Measurements from ENCODE around the gene ACRBP.

Gene ACRBP

DNA sequence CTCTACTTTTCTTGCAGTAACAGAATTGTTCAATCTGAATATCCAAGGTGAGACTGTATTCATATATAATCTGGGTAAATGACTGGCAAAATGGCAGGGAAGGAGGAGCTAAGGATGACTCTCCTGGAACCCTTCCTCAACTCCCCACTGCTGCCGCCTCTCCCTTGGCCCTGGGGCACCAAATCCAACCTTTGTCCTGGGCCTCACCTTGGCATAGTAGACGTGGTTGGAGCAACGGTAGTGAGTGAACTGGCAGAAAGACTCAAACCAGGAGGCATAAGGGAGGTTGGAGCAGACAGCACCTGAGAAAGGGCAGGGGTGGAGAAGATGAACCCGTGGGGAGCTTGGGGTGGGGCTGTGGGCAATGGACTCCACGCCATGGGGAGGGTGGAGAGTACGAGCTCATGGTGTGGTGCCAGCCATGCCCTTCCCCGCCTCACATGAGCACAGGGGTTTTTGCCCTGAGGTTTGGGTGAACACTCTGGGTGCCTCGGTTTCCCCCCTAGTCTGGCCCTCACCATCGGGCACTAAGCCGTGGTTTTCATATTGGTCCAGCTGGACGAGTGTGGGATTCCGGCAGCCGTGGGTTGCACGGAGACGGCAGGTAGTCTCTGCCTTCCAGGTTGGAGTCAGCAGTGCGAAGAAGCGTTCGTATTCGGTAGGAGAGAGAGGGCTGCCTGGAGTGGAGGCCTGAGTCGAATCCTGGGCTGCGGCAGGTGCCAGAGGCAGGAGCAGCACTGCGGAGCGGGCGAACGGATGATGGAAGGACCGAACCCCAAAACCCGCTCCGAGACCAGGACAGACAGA lies 753 bp downstream of the ACRBP start:
- DNase-seq (ENCODE audit: low spot score): peak; percentile 50

DNA sequence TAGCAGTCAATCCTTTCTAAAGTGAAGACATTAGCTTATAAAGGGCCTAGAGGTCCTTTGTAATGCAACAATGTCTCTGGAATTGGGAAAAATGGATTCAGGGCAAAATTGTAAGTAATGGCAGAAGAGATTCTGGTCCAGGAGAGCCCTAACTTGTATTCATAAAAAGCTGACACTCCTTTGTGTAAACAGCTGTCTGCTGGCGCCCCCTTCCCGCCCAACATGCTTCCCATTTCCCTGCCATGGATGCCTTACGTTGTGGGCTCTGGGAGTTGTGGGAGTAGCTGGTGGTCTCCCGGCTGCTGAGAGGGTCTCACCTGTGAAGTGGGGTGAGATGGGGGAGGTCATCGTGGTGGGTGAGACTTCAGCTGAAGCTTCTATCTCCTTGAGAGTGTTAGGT lies 2.3 kb downstream of the ACRBP start:
- no peak for DNase-seq (ENCODE audit: low spot score)

- no peak for DNase-seq (ENCODE audit: low spot score)
These were observed 3.0 kb downstream of the ACRBP start for GRCh38 chr12:6644257-6644596.

GRCh38 chr12:6643569-6644256 lies 3.5 kb downstream of the ACRBP start:
- DNase-seq (ENCODE audit: low spot score): no peak

GRCh38 chr12:6641131-6641530 lies 6.1 kb downstream of the ACRBP start:
- DNase-seq (ENCODE audit: low spot score): no peak

GRCh38 chr12:6640497-6640896 lies 6.7 kb downstream of the ACRBP start:
- DNase-seq (ENCODE audit: low spot score): no peak

GRCh38 chr12:6639151-6639801 lies 8.0 kb downstream of the ACRBP start:
- no peak for DNase-seq (ENCODE audit: low spot score)

GRCh38 chr12:6638305-6638704 lies 8.9 kb downstream of the ACRBP start:
- no peak for DNase-seq (ENCODE audit: low spot score)

GRCh38 chr12:6635856-6636531 lies 11.2 kb downstream of the ACRBP start, which contains the start of gene LPAR5:
Gene LPAR5 (minus strand): TSS chr12:6635959. CDS start chr12:6621248, 14,711 bp downstream.
- DNase-seq (ENCODE audit: low spot score): no peak

DNA sequence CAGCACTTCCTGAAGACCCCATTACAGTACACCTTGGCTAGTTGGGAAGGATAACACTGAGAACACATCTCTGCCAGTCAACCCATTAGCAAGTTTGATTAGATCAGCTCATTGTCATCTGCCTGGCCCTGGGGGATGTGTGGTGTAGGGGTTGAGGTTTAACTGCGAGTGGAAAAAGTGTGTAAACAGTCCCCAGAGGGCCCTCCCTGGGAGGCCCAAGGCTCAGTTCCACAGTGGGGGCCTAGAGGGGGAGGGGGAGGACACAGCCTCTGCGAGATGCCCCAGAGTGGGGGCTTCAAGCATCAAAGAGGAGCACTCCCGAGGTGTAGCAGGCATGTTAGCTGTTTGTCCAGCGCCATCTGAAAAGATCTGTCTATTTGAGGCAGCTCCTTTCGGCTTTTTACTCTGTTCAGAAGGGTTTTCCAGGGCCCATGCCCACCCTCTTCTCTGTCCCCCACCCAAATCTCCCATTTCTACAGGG lies 11.8 kb downstream of the ACRBP start:
- DNase-seq (ENCODE audit: low spot score): no peak

DNA sequence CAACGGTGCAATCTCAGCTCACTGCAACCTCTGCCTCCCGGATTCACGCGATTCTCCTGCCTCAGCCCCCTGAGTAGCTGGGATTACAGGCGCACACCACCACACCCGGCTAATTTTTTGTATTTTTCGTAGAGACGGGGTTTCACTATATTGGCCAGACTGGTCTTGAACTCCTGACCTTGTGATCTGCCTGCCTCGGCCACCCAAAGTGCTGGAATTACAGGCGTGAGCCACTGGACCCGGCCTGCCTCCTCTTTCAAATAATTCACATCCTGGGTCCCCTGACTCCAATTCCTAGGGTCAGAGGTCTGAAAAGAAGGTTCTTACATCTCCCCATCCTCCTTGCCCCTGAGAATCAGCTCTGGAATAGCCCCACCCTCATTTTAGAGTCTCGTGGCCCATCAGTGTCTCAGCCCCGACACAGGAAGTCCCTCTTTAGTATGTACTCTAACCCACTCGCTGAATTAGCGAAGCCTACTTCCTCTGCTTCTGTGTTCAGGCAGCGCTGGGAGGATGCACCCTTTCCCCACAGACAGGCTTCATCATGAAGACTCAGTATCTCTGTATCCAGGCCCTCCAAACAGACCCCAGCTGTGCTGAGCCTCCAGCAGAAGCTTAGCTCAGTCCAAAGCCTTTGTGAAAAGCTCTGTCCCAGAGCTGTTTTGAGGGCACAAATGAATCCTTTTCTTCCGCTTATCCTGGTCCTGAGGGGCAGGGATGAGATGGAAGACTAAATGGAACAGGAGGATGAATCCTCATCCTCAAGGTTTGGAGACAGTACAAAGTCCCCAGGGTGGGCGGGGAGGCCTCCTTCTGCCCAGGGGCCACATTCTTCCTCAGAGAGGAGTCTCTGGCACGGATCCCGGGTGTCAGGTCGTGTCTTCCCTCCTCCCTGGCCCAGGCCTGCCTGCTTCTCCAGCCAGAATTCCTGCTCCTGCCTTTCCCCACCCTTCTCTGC lies 14.9 kb downstream of the ACRBP start:
- peak; percentile 50 for DNase-seq (ENCODE audit: low spot score)

DNA sequence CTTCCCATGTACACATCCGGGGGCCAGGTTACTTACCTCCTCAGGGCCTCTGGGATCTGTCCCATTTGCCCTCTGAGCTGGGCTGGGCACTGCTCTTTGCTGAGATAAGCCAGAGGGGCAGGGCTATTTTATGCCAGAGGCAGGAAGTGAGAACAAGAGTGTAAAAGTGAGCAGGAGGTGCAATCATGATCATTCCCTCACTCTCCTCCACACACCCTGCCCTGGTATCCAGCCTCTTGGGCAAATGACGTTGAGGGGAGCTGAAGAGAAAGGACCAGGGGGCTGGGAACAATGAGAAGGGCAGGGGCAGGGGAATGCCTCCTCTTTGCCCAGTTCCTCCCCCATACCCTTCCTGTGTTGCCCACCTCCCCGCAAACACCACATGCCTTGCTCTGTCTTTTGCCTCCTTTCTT lies 15.7 kb downstream of the ACRBP start:
- no peak for DNase-seq (ENCODE audit: low spot score)

GRCh38 chr12:6630736-6631135 lies 16.5 kb downstream of the ACRBP start:
- peak; percentile 70 for DNase-seq (ENCODE audit: low spot score)

- DNase-seq (ENCODE audit: low spot score): no peak
These were observed 19.6 kb downstream of the ACRBP start for GRCh38 chr12:6627616-6628015.

DNA sequence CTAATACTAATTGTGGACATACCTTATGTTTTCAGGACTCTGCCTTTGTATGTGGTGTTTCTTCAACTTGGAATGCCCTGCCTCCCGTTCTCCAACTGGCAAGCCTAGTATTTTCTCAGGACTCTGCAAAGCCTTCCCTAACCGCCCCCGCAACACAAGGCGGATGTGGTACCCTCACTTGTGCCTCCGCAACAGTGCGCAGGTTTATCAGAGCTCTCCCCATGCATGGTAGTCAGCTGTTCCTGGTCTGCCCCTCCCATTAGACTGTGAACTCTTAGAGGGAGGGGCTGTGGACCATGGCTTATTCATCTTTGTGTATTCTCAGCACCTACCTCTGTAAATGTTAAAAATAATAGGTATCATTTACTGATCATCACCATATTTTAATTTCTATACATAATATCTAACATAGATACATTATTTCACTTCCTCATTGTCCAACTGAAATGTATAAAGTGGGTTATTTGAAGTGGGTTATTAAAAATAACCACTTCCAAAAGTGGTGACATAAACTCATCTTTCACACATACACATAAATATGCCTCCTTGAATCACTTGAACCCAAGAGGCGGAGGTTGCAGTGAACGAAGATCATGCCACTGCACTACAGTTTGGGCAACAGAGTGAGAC lies 20.5 kb downstream of the ACRBP start:
- DNase-seq (ENCODE audit: low spot score): no peak

DNA sequence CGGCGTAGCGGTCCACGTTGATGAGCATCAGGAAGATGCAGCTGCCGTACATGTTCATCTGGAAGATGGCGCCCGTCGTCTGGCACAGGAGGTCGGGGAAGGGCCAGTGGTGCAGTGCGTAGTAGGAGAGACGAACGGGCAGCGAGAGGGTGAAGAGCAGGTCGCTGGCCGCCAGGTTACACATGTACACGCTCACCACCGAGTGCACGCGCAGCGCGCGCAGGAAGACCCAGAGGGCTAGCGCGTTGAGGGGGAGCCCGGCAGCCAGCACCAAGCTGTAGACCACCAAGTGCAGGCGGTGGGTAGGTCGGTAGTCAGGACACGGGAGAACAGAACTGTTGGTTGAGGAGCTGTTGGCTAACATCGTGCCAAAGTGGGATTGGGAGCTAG lies 26.4 kb downstream of the ACRBP start:
- DNase-seq (ENCODE audit: low spot score): no peak

DNA sequence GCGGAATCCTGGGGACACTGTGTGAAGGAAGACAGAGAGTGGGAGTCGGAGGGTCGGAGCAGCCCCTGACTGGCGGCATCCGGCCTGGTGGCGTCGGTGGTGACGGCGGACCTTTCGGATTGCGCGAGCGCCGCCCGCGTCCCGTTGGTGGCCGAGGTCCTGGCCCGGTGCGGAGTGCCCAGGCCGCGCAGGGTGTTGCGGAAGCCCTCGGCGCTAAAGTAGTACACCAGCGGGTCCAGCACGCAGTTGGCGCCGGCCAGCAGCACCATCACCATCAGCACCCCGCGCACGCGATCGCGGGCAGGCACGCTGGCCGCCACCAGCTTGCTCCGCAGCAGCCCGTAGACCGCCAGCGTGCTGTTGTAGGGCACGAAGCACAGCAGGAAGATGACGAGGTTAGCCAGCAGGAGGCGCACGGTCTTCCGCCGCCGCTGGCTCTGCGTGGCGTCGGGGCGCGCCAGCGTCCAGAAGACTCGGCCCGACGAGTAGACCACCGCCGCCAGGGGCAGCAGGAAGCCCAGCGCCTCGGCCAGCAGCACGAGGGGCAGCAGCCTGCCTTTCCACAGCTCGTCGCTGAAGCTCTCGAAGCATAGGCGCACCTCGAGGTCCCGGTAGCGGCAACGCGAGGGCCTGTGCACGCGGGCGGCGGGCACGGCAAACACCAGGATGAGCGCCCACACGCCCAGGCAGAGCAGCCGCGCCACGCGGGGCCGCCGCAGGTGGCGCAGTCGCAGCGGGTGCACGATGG lies 26.9 kb downstream of the ACRBP start:
- DNase-seq (ENCODE audit: low spot score): no peak

DNA sequence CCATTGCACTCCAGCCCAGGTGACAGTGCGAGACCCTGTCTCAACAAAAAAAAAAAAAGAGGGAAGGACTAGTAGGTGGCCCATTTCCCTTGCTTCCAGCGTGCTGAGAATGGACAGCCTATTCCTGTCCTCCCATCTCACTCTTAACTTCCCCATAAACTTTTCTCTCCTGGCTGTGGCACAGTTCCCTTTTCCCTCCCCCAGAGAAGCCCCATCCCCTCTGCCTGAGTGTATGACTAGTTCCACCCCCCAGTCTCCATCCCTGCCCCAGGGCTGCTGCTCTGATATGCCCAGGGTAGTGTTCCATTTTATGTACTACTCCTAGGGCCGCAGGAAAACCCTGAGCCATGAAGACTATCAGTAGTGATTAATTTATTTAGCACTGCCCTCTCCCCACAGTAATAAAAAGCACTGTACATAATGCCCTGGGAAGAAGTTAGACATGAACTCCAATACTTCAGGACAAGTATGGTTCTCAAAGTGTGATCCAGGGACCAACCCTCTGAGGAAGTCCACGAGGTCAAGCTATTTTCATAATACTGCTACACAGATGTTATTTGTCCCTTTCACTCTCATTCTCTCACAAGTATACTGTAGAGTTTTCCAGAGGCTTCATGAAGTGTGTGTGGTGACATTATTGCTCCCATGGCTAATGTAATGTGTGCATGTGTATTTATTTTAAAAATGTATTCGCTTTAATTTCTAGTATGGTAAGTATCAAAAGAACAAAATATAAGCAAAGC lies 28.6 kb downstream of the ACRBP start:
- DNase-seq (ENCODE audit: low spot score): no peak

DNA sequence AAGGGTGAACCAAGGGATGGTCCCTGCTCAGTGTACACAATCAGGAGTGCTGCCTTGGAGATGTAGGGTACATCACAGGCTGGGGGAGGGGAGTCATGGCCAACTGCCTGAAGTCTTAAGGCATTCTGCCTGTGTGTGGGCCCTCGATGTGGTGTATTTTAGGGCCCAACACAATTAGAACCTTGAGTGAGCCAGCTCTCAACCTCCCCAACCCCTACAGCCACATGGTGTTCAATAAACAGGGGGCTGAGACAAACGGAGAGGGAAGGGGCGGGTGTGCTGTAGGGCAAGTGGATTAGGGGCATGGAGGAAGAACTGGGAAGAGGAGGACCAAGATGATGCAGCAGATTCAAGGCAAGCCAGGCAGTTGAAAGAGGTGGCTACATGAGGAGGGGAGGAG lies 31.4 kb downstream of the ACRBP start:
- peak; percentile 60 for DNase-seq (ENCODE audit: low spot score)
